GM04504 (cell line): ENCODE data around the gene SLC9A4.

Source experiments
- DNase-seq: peaks from one replicate; pipeline ENCODE4 v3.0.0-alpha.2; 2012; ENCODE audit warnings: low read depth

Gene SLC9A4

GRCh38 chr2:102453501-102453900 is 19.5 kb upstream of the SLC9A4 start:
- no peak for DNase-seq

- no peak for DNase-seq
Observed at GRCh38 chr2:102455061-102455670, 17.9 kb upstream of the SLC9A4 start.

GRCh38 chr2:102460467-102460866 is 12.6 kb upstream of the SLC9A4 start:
- DNase-seq = no peak

- no peak for DNase-seq
Observed at GRCh38 chr2:102461188-102461587, 11.8 kb upstream of the SLC9A4 start.

- no peak for DNase-seq
Observed at GRCh38 chr2:102463160-102463559, 9.9 kb upstream of the SLC9A4 start.

GRCh38 chr2:102470168-102470567 is 2.9 kb upstream of the SLC9A4 start:
- no peak for DNase-seq

- no peak for DNase-seq
Observed at GRCh38 chr2:102473631-102474030, 605 bp downstream of the SLC9A4 start.

- no peak for DNase-seq
Observed at GRCh38 chr2:102474785-102475184, 1.8 kb downstream of the SLC9A4 start.

GRCh38 chr2:102478686-102479470 is 5.9 kb downstream of the SLC9A4 start:
- no peak for DNase-seq

GRCh38 chr2:102480285-102481195 is 7.5 kb downstream of the SLC9A4 start:
- no peak for DNase-seq

- DNase-seq = no peak
Observed at GRCh38 chr2:102481931-102482330, 8.9 kb downstream of the SLC9A4 start.

- DNase-seq = no peak
Observed at GRCh38 chr2:102483086-102483485, 10.1 kb downstream of the SLC9A4 start.

GRCh38 chr2:102484310-102485061 is 11.5 kb downstream of the SLC9A4 start:
- no peak for DNase-seq

- no peak for DNase-seq
Observed at GRCh38 chr2:102485147-102485785, 12.2 kb downstream of the SLC9A4 start.

- no peak for DNase-seq
Observed at GRCh38 chr2:102486941-102487702, 14.1 kb downstream of the SLC9A4 start.

- no peak for DNase-seq
Observed at GRCh38 chr2:102487761-102488462, 14.9 kb downstream of the SLC9A4 start.

- DNase-seq = no peak
Observed at GRCh38 chr2:102489646-102490045, 16.6 kb downstream of the SLC9A4 start.

- DNase-seq = no peak
Observed at GRCh38 chr2:102492006-102492405, 19.0 kb downstream of the SLC9A4 start.

- DNase-seq = no peak
Observed at GRCh38 chr2:102494570-102494969, 21.5 kb downstream of the SLC9A4 start.

- DNase-seq = no peak
Observed at GRCh38 chr2:102498414-102498813, 25.4 kb downstream of the SLC9A4 start.
